ENCODE results near the gene MS4A7. TPM values are rescaled to one million over a fixed set of nuclear protein-coding genes. Genes with fewer than 3 reads are reported as not detected.

The MS4A7 gene
- total and polyA plus RNA-seq, 2 donors (not counting 1 experiment from before 2014, with no cell fraction given), result not detected

DNA sequence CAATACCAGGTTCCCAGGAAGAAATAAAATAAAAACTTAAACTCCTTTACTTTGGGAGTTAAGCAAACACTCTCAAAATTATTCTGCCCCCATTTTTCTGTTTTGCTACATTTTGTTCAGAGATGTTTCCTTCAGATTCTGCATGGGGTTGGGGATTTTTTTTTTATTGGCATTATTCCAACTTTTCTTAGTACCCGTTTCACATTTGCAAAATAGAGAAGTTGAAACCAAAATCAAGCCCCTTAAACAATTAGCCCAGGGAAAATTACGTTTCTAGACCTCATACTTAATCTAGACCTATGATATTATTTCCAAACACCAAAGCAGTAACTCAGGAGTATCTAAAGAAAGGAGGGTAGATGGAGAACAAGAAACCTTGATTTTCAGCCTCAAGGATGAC lies 20.6 kb upstream of the MS4A7 start:
- no peak overlapping the region for H3K27ac ChIP-seq (ENCODE audit: insufficient read depth, low read length)
- no peak overlapping the region for H3K9ac ChIP-seq (ENCODE audit: insufficient read depth, low read length)
- no peak for DNase-seq (ENCODE audit: low read depth in 2 of 2)
- H3K79me2 ChIP-seq (ENCODE audit: control insufficient read depth, insufficient read depth, low read length), result no peaks in the 10 kb centered on the region
- H3K27me3 ChIP-seq (ENCODE audit: control insufficient read depth, insufficient read depth, low read length), result no peaks in the 10 kb centered on the region
- H3K4me1 ChIP-seq (ENCODE audit: control insufficient read depth, extremely low read depth, insufficient read depth, low read length), result no peaks in the 10 kb centered on the region
- TF ChIP-seq EZH2 (IDR thresholded peaks at IDR 0.05; ENCODE audit: low read length, missing control alignments), result no peak
- TF ChIP-seq, protein P1, sequence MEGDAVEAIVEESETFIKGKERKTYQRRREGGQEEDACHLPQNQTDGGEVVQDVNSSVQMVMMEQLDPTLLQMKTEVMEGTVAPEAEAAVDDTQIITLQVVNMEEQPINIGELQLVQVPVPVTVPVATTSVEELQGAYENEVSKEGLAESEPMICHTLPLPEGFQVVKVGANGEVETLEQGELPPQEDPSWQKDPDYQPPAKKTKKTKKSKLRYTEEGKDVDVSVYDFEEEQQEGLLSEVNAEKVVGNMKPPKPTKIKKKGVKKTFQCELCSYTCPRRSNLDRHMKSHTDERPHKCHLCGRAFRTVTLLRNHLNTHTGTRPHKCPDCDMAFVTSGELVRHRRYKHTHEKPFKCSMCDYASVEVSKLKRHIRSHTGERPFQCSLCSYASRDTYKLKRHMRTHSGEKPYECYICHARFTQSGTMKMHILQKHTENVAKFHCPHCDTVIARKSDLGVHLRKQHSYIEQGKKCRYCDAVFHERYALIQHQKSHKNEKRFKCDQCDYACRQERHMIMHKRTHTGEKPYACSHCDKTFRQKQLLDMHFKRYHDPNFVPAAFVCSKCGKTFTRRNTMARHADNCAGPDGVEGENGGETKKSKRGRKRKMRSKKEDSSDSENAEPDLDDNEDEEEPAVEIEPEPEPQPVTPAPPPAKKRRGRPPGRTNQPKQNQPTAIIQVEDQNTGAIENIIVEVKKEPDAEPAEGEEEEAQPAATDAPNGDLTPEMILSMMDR (conservative IDR thresholded peaks at IDR 0.05 in 1 of 2, IDR thresholded peaks at IDR 0.05 in 1 of 2; ENCODE audit: low read depth in 1 of 2, low read length in 2 of 2), result no peak
- H3K36me3 ChIP-seq (ENCODE audit: control insufficient read depth, insufficient read depth, low read length), result no peaks in the 10 kb centered on the region
- no peaks in the 10 kb centered on the region for H4K20me1 ChIP-seq (ENCODE audit: control insufficient read depth, extremely low read depth, insufficient read depth, low read length)
- H3K4me3 ChIP-seq (replicated peaks in 1 of 4; ENCODE audit: control extremely low read depth in 1 of 4, insufficient read depth in 1 of 4, low read depth in 3 of 4, low read length in 4 of 4), result no peak overlapping the region
- no peak overlapping the region for H3K4me2 ChIP-seq (ENCODE audit: extremely low read depth, insufficient read depth, low read length)
- no peaks in the 10 kb centered on the region for H3K9me3 ChIP-seq (ENCODE audit: control insufficient read depth, insufficient read depth, low read depth, low read length)
- no peak overlapping the region for H2AFZ ChIP-seq (ENCODE audit: low read length)

DNA sequence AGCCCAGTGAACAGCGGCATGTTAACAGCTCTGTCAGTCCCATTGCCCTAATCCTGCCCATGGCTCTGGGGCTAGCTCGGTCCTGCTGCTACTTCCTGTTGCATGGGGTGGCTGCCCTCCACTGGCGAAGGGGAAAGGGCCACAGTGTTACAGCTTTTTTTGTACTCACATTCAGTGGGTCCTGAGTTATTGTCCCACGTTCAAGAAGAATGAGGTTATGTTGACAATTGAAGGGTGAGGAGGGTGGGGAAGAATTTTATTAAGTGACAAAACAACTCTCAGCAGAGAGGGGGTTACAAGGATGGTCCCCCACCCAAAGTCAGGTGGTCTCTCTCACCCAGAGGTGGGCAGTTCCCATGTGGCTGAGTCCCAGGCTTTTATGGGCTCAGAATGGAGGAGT lies 17.7 kb upstream of the MS4A7 start:
- H3K9me3 ChIP-seq (ENCODE audit: control insufficient read depth, insufficient read depth, low read depth, low read length), result no peaks in the 10 kb centered on the region
- no peak overlapping the region for H3K4me2 ChIP-seq (ENCODE audit: extremely low read depth, insufficient read depth, low read length)
- H3K79me2 ChIP-seq (ENCODE audit: control insufficient read depth, insufficient read depth, low read length), result no peaks in the 10 kb centered on the region
- no peaks in the 10 kb centered on the region for H3K27me3 ChIP-seq (ENCODE audit: control insufficient read depth, insufficient read depth, low read length)
- no peak overlapping the region for H3K9ac ChIP-seq (ENCODE audit: insufficient read depth, low read length)
- no peak for TF ChIP-seq EZH2 (IDR thresholded peaks at IDR 0.05; ENCODE audit: low read length, missing control alignments)
- TF ChIP-seq, protein P1 (conservative IDR thresholded peaks at IDR 0.05 in 1 of 2, IDR thresholded peaks at IDR 0.05 in 1 of 2; ENCODE audit: low read depth in 1 of 2, low read length in 2 of 2), result no peak
- H3K4me1 ChIP-seq (ENCODE audit: control insufficient read depth, extremely low read depth, insufficient read depth, low read length), result no peaks in the 10 kb centered on the region
- H4K20me1 ChIP-seq (ENCODE audit: control insufficient read depth, extremely low read depth, insufficient read depth, low read length), result no peaks in the 10 kb centered on the region
- DNase-seq (ENCODE audit: low read depth in 2 of 2), result no peak
- H3K4me3 ChIP-seq (replicated peaks in 1 of 4; ENCODE audit: control extremely low read depth in 1 of 4, insufficient read depth in 1 of 4, low read depth in 3 of 4, low read length in 4 of 4), result no peak overlapping the region
- H3K36me3 ChIP-seq (ENCODE audit: control insufficient read depth, insufficient read depth, low read length), result no peaks in the 10 kb centered on the region
- no peak overlapping the region for H3K27ac ChIP-seq (ENCODE audit: insufficient read depth, low read length)
- H2AFZ ChIP-seq (ENCODE audit: low read length), result no peak overlapping the region

DNA sequence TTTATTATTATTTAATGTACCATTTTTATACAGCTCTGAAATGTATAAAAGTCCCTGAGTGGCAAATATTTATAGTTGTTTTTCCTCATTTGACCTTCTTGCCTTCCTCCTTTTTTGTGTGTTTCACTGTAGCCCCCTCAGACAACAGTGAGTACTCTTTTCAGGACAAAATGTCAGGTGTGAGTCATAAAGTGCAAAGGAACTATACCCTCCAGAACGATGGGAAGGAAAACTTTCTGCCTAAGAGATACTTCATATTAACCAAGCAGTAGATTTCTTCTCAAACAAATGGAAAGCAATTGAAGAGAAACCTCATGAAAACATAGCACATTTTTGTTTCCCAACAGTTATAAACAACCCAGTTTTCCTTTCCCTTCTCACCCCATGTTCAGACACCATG lies 16.1 kb upstream of the MS4A7 start:
- Histone ChIP-seq H3K79me2 (ENCODE audit: control insufficient read depth, insufficient read depth, low read length) (no peaks in the 10 kb centered on the region), H4K20me1 (ENCODE audit: control insufficient read depth, extremely low read depth, insufficient read depth, low read length) (no peaks in the 10 kb centered on the region), H3K36me3 (ENCODE audit: control insufficient read depth, insufficient read depth, low read length) (no peaks in the 10 kb centered on the region), H3K4me1 (ENCODE audit: control insufficient read depth, extremely low read depth, insufficient read depth, low read length) (no peaks in the 10 kb centered on the region), H3K4me2 (ENCODE audit: extremely low read depth, insufficient read depth, low read length) (no peak overlapping the region), H3K9ac (ENCODE audit: insufficient read depth, low read length) (no peak overlapping the region), H3K9me3 (ENCODE audit: control insufficient read depth, insufficient read depth, low read depth, low read length) (no peaks in the 10 kb centered on the region), H2AFZ (ENCODE audit: low read length) (no peak overlapping the region), H3K27me3 (ENCODE audit: control insufficient read depth, insufficient read depth, low read length) (no peaks in the 10 kb centered on the region), H3K4me3 (replicated peaks in 1 of 4; ENCODE audit: control extremely low read depth in 1 of 4, insufficient read depth in 1 of 4, low read depth in 3 of 4, low read length in 4 of 4) (no peak overlapping the region), H3K27ac (ENCODE audit: insufficient read depth, low read length) (no peak overlapping the region)
- no peak for TF ChIP-seq EZH2 (IDR thresholded peaks at IDR 0.05; ENCODE audit: low read length, missing control alignments)
- TF ChIP-seq, protein P1 (conservative IDR thresholded peaks at IDR 0.05 in 1 of 2, IDR thresholded peaks at IDR 0.05 in 1 of 2; ENCODE audit: low read depth in 1 of 2, low read length in 2 of 2), result no peak
- DNase-seq (ENCODE audit: low read depth in 2 of 2), result no peak
